GM21717 (cell line): ENCODE measurements around the gene C12orf60.

ENCODE experiments used
- ATAC-seq: cut with Tn5 transposase; IDR thresholded peaks from one replicate; pipeline ENCODE4 v1.9.1; 2021; ENCODE audit warnings: mild to moderate bottlenecking, moderate library complexity; ENCODE audit not compliant: unreplicated experiment

Gene C12orf60

DNA sequence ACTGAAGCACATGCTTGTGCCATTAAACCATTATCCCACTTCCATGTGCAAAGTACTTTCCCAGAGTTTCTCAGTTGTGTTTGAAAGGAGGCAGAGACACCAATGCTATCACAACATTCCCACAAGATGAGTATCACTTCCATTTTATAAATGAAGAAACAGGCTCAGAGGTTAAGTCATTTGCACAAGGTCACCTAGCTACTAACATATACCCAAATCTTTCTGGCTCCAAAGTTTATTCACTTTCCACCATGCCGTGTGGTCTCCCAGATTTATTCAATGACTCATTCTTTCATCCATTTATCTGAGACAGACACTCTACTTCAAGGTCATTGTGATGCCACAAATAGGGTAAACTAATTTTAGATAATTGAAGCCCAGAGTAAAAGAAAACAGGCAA, 30.5 kb downstream of the C12orf60 start:
- ATAC-seq = no peak

DNA sequence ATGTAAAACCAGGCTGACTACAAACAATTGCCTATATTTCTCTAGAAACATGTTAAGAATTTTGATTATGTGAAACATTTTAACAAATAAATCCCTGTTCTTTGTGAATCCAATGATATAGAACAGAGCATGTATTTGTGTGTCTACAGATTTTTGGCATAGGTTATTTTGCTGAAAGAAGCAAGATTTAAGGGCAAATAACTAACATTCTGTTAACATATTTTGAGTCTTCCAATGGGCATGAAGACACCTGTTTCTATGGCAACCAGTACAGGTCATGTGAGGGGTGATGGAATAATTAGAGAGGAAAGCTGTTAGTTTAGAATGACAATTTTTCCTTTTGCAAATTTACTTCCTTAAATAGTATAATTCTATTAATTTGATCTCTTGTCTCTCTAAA, 31.0 kb downstream of the C12orf60 start:
- no peak for ATAC-seq

DNA sequence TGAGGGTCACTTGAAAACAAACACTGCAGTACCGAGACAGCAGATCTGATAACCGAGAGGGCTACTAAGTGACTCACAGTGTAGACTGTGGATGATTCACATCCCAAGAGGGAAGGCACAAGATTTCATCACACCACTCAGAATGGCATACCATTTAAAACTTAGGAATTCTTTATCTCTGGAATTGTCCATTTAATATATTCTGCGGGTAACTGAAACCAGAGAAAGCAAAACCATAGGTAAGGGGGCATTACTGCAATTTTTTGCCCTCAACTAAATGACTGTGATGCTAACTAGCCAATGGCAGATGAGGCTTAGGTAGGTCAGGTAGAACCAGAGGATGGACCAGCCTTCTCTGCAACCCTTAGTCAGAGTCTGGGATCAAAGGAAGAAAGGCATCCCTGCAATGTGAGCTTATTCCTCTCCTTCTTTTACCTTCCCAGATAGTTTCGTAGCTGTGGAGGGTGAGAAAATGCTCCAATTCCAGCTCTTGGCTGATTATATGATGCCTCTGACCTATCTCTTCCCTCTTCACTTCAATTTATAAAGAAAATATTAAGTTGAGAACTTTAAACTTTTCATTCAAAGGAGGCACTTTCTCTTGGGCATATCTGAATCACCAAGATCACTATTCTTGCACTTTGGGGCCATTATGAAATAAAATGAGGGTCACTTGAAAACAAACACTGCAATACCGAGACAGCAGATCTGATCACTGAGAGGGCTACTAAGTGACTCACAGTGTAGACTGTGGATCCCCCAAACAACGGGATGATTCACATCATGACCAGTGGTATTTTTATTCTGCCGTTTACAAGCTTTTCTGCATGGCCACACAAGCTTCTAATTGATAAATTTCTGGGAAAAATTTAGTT, 33.1 kb downstream of the C12orf60 start:
- ATAC-seq = no peak

DNA sequence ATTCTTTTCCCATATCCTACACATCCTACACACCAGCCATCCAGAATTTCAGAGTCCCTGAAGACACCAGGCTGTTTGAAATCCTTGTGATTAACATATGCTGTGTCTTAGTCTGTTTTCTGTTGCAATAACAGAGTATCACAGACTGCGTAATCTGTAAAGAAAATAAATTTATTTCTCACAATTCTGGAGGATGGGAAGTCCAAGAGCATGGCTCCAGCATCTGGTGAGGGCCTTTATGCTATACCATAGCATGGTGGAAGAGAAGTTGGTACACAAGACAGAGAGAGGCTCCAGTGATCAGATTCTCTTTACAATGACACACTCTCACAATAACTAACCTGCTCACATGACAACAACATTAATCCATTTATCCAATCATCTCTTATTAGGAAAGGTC, 35.8 kb downstream of the C12orf60 start:
- no peak for ATAC-seq

DNA sequence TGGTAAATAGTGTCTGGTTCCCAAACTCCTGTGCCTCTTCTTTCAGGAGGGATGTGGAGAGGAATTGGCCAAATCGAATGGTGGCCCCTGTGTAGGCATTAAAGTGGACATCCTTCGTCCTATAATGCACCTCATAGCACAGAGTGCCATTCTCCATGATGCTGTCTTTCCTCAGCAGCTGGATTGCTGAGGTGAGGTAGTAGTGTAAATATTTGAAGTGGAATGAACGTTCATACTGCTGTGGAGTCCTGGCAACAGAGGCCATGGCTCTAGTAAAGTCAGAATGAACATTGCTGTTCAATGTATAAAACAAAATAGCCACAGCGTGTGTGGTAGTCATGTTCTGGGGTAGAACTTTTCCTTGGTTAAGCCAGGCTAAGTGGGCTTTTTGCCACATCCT, 37.1 kb downstream of the C12orf60 start:
- ATAC-seq = no peak

DNA sequence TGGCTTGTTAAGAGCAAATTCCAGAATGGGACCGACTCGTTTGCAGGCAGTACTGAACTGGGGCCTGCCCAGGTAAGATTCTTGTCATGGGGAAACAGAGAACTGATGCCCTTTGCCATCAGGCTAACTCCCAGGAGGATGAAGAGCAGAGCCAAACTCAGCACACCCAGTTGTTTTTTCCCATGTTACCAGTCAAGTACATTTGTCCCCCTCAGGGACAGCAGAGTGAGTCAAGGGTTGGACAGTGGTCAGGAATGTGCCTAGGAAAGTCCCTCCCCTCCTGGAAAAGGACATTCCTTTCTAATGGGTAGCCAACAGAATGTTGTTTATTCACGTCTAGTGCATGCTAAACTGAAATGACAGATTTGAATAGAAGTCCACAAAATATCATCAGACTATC, 38.3 kb downstream of the C12orf60 start:
- ATAC-seq = no peak

DNA sequence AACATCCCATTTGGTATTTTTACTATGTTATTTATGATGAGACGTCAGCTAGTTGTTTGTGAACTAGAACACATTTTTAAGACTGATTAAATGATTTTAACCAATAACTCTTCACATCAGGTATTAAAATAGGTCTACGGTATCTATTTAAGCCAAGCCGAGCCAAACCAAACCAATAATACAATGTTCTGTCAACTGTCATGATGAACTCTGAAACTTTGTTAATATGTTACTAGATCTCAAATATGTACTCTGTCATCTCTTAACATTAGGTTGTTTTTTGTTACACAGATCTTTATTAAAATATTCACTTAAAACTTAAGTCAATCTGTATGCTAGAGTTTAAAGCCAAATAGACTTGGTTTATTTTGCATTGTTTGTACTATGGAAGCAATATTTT, 38.8 kb downstream of the C12orf60 start:
- ATAC-seq = no peak

DNA sequence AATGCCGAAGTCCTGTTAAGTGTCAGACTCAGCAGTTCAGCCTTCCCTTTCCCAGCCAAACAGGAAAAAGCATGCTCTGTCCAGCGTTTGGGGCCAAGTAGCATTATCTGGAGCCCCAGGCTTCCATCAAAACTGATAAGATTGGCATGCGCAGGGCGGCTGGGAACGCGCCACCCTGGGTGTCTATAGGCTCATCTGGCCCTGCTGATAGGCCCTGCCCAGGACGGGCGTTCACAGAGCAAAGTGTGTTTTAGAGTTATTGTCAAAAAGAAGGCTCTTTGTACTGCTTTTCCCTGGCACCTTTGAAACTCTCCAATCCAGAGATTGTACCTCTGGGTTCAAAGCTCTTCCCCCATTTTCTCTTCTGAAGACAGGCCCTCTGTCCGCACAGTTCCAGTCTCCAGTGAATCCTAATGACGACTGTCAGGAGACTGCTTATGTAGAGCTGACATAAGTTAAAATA, 40.0 kb downstream of the C12orf60 start, which contains the start of gene ART4:
ART4 (minus strand) TSS at position 102 of the 463 bp plus-strand sequence. CDS start 413 bp downstream, outside the sequence.
- ATAC-seq = no peak

DNA sequence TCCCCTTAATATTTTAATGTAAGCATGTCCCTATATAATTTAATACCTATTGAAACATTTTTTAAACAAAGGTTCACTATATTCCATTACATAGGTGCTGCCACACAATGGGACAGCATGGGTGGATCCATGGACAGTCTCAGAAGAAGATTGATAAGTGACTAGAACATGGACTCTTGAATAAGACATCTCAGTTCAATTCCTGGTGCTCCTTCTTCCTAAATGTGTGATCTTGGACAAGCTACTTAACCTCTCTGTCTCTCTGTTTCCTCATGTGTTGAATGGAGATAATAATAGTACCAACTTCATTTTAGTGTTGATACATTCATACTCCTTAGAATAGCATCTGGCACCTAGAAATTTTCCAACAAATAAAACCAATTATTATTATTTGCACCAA, 40.9 kb downstream of the C12orf60 start:
- no peak for ATAC-seq

DNA sequence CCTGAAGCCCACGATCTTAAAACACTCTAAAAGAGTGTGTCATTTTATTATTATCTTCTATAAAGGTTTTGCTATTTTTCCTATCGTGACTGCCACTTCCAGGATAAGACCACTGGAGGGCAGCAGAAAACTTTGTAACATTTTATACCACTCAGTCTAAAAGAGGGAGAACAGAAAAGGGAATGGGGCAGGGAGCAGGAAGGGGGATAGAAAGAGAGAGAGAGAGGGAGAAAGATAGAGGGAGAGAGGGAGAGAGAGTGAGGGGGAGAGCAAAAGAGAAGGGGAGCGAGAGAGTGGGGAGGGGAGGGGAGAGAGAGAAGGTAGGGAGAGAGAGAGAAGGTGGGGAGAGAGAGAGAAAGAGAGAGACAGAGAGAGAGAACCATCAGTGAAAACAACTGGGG, 41.9 kb downstream of the C12orf60 start:
- no peak for ATAC-seq

DNA sequence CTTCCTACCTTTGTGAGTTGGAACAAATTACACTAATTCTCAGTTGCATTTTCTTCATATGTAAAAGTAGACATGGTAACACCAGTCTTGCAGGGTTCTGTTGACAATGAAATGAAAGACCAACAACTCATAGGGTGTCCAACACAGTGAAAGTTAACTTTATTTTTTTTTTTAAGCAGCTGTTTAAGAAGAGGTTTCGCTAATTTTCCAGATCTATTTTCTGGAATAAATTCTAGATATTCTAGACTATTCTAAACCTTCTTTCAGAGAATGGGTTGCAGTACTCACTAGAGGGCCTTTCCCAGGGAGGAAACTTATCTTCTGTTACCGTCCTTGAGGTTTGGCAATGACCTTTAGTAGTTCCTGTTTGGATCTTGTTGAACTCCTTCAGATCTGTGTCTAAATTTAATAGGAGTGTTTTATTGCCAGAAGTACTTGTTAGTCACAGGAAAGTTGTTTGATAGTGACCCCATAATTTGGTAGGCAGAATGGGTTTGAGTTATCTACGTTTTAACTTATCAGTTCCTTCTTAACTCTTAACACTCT, 42.6 kb downstream of the C12orf60 start:
- ATAC-seq = no peak

DNA sequence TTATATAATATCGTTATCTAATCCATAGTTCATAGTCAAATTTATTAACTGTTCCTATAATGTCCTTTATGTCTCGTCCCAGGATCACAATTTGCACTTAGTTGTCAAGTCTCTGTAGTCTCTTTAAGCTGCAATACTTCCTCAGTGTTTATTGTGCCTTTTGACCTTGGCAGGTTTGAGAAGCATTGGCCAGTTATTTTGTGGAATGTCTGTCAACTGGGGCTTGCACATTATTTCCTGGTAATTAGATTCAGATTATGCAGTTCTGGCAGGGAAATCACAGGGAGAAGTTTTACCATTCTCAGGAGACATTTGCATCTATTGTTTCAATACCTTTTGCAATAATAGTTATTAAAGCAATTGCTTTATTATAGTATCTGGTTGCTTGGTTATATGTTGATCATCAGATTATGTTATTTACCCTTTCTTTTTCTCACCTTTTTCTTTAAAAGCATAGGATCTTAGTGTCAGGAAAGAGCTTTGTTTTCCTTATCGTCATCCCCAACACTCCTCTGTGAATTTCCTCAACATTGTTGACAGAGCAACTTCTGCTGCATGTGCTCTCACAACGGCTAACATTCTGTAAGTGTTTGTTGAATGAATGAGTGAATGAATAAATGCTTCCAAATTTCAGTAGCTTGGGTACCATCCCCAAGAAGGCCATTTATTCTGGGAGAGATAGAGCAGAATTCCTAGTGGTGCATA, 43.6 kb downstream of the C12orf60 start:
- ATAC-seq = no peak

DNA sequence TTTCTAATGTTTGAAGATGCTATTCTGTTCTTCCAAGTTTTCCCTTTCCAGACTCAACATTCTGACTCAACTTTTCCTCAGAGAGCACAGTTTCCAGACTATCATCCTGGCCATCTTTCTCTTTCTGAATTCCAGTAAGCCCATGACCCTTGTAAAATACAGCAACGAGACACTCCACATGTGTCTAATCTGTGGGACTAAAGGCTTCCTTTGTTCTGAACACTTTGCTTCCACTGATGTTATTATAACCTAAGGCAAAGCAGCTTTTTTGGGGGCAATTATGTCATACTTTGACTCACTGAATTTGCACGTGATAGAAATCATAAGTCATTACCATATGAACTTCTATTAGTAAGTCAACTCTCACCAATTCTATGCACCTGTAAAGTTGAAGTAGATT, 46.2 kb downstream of the C12orf60 start:
- no peak for ATAC-seq

DNA sequence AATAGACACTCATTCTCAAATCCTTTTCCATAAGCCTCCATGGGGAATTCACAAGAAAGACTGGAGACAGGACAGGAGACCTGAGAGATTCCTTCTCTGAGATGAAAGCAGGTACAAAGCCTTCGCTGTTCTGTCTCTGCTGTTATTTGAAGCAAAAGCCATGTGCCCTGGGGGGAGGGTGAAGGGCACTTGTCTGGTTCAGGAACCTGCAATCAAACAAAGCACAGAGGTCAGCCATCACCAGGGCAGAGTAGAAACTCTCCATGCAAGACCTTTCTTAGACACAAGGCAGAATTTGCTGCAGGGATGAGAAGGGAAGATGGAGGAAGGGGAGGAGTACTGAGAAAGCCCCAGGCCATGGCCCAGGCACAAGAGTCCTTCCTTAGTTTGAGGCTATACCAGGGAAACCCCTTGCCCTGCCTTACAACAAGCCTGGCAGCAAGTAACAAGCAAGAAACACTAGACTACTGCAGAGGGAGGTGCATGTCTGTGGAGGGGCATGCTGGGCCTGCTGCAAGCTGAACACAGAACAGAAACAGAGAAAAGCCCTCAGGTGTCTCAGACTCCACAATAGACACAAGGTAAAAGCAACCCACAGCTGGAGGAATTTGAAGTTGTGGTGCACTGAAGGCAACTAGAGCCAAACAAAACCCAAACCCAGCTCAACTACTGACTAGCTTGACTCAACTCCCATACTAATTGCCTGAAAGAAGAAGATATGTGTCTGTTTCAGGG, 47.6 kb downstream of the C12orf60 start:
- ATAC-seq = peak; percentile 82

DNA sequence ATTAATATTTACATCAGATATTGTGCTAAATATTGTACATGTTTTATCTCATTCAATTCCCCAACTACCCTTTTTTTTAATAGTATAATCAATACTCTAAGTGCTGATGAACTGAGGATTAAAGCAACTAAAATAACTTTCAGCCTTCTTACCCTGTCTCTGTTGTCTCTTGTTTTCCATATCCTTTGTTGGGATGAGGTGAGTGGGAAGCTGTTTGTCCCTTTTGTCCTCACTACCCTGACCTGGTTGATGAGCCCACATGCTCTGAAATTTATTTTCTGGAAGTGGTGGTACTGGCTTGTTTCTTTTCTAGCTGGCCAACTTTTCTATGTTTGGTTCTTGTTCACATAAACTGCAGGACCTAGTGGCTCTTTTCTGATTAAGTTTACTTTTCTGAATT, 49.4 kb downstream of the C12orf60 start:
- ATAC-seq = no peak

DNA sequence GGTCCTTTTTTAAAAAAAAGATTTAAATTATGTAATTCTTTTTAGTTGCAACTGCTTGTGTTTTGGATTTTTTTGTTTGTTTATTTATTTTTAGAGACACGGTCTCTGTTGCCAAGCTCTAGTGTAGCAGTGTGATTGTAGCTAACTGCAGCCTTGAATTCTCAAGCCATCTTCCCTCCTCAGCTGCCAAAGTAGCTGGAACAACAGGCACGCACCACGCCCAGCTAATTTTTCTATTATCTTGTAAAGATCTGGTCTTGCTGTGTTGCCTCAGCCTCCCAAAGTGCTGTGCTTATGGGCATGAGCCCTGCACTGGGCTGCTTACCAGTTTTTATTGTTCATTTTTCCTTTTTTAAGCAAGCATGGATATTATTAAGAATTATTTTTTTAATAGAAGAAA, 50.5 kb downstream of the C12orf60 start:
- ATAC-seq = no peak

DNA sequence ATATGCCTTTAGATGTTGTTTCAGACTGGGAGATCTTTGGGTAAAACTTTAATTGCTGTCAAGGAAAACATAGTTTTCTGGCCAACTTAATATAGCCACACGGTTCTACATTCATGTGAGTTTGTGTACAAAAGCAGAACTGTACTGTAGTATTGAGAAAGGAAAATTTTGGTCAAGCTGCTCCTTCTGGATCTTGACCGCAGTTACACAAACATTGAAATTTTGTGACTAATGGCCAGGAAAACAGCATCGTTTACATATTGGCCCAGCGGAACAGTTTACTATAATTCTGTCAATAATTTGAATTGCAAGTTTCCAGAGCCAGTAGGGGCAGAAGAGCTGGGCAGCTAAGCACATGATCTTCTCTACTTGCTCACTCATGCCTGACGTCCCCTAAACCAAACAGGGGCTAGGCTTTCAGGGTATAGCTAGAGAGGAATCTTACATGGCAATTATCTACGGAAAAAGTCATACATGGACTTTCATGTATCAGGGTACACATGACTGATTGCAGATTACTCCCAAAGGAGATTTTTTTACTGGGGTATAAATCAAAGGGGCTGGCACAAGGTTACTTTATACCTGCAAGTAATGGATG, 51.2 kb downstream of the C12orf60 start:
- no peak for ATAC-seq

DNA sequence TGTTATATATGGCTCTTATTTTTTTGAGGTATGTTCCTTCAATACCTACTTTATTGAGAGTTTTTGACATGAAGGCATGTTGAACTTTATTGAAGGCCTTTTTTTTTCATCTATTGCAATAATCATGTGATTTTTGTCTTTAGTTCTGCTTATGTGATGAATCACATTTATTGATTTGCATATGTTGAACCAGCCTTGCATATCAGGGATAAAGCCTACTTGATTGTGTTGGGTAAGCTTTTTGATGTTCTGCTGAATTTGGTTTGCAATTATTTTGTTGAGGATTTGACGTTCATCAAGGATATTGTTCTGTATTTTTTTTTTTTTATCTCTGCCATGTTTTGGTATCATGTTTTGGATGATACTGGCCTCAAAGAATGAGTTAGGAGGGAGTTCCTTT, 55.0 kb downstream of the C12orf60 start:
- no peak for ATAC-seq

DNA sequence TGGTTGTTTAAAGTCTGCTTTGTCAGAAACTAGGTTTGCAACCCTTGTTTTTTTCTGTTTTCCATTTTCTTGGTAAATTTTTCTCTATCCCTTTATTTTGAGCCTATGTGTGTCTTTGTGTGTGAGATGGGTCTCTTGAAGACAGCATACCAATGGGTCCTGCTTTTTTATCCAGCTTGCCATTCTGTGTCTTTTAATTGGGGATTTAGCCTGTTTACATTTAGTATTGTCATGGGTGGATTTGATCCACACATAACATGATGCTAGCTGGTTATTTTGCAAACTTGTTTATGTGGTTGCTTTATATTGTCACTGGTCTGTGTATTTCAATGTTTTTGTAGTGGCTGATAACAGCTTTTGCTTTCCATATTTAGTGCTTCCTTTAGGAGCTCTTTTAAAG, 57.0 kb downstream of the C12orf60 start:
- ATAC-seq = no peak

DNA sequence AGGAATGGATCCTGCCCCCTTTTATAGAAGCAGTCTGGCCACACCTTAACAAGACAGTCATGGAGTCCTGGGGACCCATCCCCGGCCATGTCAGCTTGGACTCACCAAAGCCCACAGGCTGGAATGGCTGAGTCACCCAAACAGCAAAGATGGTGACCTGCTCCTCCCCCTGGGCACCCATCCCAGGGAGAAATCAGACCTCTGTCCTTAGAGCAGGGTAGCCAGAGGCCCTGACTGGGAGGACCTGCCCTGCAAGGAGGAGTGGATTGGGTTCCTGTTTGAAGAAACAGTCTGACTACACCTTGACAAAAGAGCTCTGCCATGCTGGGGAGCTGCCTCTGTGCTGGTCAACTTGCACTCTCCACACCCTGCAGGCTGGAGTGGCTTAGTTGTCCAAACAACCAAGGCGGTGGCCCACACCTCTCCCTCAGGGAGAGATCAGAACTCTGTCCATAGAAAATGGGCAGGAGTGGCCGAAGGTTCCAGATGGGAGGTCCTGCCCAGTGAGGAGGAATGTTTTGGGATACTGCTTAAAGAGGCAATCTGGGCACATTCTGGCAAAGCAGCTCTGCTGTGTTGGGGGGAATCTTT, 65.5 kb downstream of the C12orf60 start:
- no peak for ATAC-seq
